ENCODE measurements around the gene NFIA. TPM values are rescaled to one million over a fixed set of nuclear protein-coding genes. Genes with fewer than 3 reads are reported as not detected.

Gene NFIA
- polyA plus RNA-seq, 3 donors: 1.4 to 5.3 (median 2.4) TPM

- H3K9me3 ChIP-seq (replicated peaks in 1 of 2; ENCODE audit: control insufficient read depth in 1 of 2, insufficient read depth in 1 of 2, low read length in 2 of 2): peaks cover 0 to 5% of the 10 kb centered on the region in 2 donors
- Mint-ChIP-seq H3K4me3 (no peak overlapping the region), H3K4me1 (no peaks in the 10 kb centered on the region), H3K36me3 (peaks cover 23 to 44% of the 10 kb centered on the region in 2 donors), H3K9me3 (peaks cover 2 to 9% (median 5%) of the 10 kb centered on the region in 7 donors), H3K27me3 (ENCODE audit: low read depth in 3 of 3) (peaks cover 0 to 3% (median 0%) of the 10 kb centered on the region in 3 donors), H3K27ac (no peak overlapping the region)
- WGBS (ENCODE audit: insufficient coverage): 100% methylated on average over 1 of the region's 3 CpGs
- no peak overlapping the region for H3K9ac ChIP-seq (ENCODE audit: insufficient read depth, low read length, poor library complexity, severe bottlenecking)
- H3K4me2 ChIP-seq (replicated peaks; ENCODE audit: extremely low read depth, low read length, poor library complexity, severe bottlenecking): no peak overlapping the region
- intact Hi-C loops (cut with micrococcal nuclease): no loop called here
- TF ChIP-seq, protein P1, sequence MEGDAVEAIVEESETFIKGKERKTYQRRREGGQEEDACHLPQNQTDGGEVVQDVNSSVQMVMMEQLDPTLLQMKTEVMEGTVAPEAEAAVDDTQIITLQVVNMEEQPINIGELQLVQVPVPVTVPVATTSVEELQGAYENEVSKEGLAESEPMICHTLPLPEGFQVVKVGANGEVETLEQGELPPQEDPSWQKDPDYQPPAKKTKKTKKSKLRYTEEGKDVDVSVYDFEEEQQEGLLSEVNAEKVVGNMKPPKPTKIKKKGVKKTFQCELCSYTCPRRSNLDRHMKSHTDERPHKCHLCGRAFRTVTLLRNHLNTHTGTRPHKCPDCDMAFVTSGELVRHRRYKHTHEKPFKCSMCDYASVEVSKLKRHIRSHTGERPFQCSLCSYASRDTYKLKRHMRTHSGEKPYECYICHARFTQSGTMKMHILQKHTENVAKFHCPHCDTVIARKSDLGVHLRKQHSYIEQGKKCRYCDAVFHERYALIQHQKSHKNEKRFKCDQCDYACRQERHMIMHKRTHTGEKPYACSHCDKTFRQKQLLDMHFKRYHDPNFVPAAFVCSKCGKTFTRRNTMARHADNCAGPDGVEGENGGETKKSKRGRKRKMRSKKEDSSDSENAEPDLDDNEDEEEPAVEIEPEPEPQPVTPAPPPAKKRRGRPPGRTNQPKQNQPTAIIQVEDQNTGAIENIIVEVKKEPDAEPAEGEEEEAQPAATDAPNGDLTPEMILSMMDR (IDR thresholded peaks at IDR 0.05): no peak
- H3K27me3 ChIP-seq (ENCODE audit: control insufficient read depth in 2 of 2, insufficient read depth in 2 of 2, low read length in 2 of 2): no peaks in the 10 kb centered on the region
- H3K27ac ChIP-seq (ENCODE audit: low read depth in 1 of 2, low read length in 2 of 2): no peak overlapping the region
- H2AFZ ChIP-seq (ENCODE audit: insufficient read depth, low read depth, low read length, poor library complexity, severe bottlenecking): no peak overlapping the region
- H3K4me3 ChIP-seq (replicated peaks in 1 of 3; ENCODE audit: low read depth in 2 of 3, low read length in 3 of 3): no peak overlapping the region
- H4K20me1 ChIP-seq (ENCODE audit: insufficient read depth, low read length): no peaks in the 10 kb centered on the region
- H3K79me2 ChIP-seq (ENCODE audit: insufficient read depth, low read length): no peaks in the 10 kb centered on the region
- peaks cover 0 to 7% of the 10 kb centered on the region in 2 donors for H3K36me3 ChIP-seq (replicated peaks in 1 of 2; ENCODE audit: control insufficient read depth in 1 of 2, insufficient read depth in 2 of 2, low read length in 2 of 2)
- H3K4me1 ChIP-seq (ENCODE audit: control insufficient read depth in 1 of 2, insufficient read depth in 2 of 2, low read length in 2 of 2): no peaks in the 10 kb centered on the region
- no peak for DNase-seq
These were observed 305.5 kb downstream of the NFIA start for GRCh38 chr1:61387829-61388228.

- 100% methylated on average over 1 of the region's 1 CpG for WGBS (ENCODE audit: insufficient coverage)
These were observed 306.2 kb downstream of the NFIA start for GRCh38 chr1:61388566-61388965.

More at GRCh38 chr1:61388566-61388965, 306.2 kb downstream of the NFIA start:
- Mint-ChIP-seq H3K36me3 (peaks cover 18 to 38% of the 10 kb centered on the region in 2 donors), H3K27ac (no peak overlapping the region), H3K9me3 (peaks cover 2 to 9% (median 5%) of the 10 kb centered on the region in 7 donors), H3K4me1 (no peaks in the 10 kb centered on the region), H3K27me3 (ENCODE audit: low read depth in 3 of 3) (peaks cover 0 to 3% (median 0%) of the 10 kb centered on the region in 3 donors), H3K4me3 (no peak overlapping the region)
- Histone ChIP-seq H3K27me3 (ENCODE audit: control insufficient read depth in 2 of 2, insufficient read depth in 2 of 2, low read length in 2 of 2) (no peaks in the 10 kb centered on the region), H3K9ac (ENCODE audit: insufficient read depth, low read length, poor library complexity, severe bottlenecking) (no peak overlapping the region), H3K4me3 (replicated peaks in 1 of 3; ENCODE audit: low read depth in 2 of 3, low read length in 3 of 3) (no peak overlapping the region), H3K9me3 (replicated peaks in 1 of 2; ENCODE audit: control insufficient read depth in 1 of 2, insufficient read depth in 1 of 2, low read length in 2 of 2) (peaks cover 0 to 5% of the 10 kb centered on the region in 2 donors), H3K27ac (ENCODE audit: low read depth in 1 of 2, low read length in 2 of 2) (no peak overlapping the region), H4K20me1 (ENCODE audit: insufficient read depth, low read length) (no peaks in the 10 kb centered on the region), H3K4me1 (ENCODE audit: control insufficient read depth in 1 of 2, insufficient read depth in 2 of 2, low read length in 2 of 2) (no peaks in the 10 kb centered on the region), H2AFZ (ENCODE audit: insufficient read depth, low read depth, low read length, poor library complexity, severe bottlenecking) (no peak overlapping the region), H3K36me3 (replicated peaks in 1 of 2; ENCODE audit: control insufficient read depth in 1 of 2, insufficient read depth in 2 of 2, low read length in 2 of 2) (peaks cover 0 to 2% of the 10 kb centered on the region in 2 donors), H3K79me2 (ENCODE audit: insufficient read depth, low read length) (no peaks in the 10 kb centered on the region), H3K4me2 (replicated peaks; ENCODE audit: extremely low read depth, low read length, poor library complexity, severe bottlenecking) (no peak overlapping the region)
- DNase-seq: no peak
- TF ChIP-seq, protein P1 (IDR thresholded peaks at IDR 0.05): no peak
- intact Hi-C loops (cut with micrococcal nuclease): no loop called here
